GM19193 (cell line): Measurements from ENCODE around the gene HDGFL3.

Experiments used
- POLR2A ChIP-seq: IDR thresholded peaks from 4 replicates; pipeline ENCODE4 v1.6.1; 2011; ENCODE audit not compliant: insufficient read depth, insufficient read length; ENCODE audit errors: extremely low read depth

The HDGFL3 gene

DNA sequence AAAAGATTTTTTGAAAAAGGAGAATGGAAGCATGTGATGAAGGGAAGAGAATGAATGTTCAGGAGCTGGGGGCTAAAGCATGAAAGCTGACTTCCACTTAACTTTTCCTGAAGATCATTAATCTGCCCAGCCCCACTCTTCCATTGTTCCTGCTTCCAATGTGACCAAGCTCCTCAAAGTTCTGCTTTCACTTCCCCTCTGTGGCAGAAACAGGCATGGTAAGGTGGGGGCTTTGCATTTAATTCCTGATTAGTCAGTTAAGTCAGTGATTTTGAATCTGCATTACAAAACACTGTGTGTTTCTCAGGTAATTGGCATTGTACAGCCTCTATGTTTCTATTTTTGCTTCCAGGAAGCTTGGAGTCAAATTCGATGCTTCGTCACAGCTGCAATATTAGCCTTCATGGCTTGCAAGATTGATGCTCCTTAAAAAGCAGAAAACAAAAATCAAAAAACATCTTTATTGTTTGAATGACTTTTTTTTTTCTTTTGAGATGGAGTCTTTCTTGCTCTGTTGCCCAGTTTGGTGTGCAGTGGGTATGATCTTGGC lies 107.5 kb downstream of the HDGFL3 start:
- no peak for TF ChIP-seq POLR2A

GRCh38 chr15:83099290-83099689 lies 108.3 kb downstream of the HDGFL3 start:
- TF ChIP-seq POLR2A = no peak

DNA sequence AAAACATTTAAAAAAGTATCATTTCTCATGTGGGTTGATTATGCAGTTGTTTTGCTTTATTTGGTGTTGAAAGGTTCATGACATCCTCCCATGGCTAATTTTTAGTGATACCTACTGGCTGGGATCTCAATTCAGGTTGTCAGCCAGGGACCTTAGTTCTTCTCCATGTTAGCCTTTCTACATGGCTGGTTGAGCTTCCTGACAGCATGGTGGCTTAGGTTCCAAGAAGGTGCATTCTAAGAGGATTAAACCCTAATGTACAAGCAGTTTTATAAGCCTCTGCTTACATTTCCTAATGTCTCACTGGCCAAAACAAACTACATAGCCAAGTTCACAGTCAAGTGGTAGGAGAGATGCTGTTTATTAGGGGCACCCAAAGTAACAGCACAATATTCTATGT lies 109.5 kb downstream of the HDGFL3 start:
- TF ChIP-seq POLR2A = no peak

GRCh38 chr15:83094583-83094982 lies 113.0 kb downstream of the HDGFL3 start:
- no peak for TF ChIP-seq POLR2A

- TF ChIP-seq POLR2A = no peak
Observed at GRCh38 chr15:83092309-83092976, 115.2 kb downstream of the HDGFL3 start.

GRCh38 chr15:83090465-83090864 lies 117.2 kb downstream of the HDGFL3 start:
- no peak for TF ChIP-seq POLR2A

DNA sequence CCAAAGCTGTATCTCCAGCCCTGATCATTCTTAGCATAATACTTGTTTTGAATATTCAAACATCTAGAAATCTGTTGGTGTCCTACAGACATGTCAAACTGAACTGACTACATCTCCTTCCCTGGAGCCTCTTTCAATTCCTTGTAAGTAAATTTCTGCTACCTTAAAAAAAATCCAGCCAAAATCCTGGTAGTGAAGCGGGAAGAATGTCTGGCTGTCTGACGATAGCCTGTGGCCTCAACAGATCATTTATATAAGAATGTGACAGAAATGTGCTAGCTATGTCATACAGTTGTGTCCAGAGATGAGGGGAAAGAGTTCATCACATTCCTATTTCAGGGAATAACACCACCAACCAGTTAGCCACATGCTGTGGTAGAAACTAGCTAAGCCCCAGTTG lies 118.7 kb downstream of the HDGFL3 start:
- TF ChIP-seq POLR2A = no peak

GRCh38 chr15:83087576-83087975 lies 120.0 kb downstream of the HDGFL3 start:
- TF ChIP-seq POLR2A = no peak

DNA sequence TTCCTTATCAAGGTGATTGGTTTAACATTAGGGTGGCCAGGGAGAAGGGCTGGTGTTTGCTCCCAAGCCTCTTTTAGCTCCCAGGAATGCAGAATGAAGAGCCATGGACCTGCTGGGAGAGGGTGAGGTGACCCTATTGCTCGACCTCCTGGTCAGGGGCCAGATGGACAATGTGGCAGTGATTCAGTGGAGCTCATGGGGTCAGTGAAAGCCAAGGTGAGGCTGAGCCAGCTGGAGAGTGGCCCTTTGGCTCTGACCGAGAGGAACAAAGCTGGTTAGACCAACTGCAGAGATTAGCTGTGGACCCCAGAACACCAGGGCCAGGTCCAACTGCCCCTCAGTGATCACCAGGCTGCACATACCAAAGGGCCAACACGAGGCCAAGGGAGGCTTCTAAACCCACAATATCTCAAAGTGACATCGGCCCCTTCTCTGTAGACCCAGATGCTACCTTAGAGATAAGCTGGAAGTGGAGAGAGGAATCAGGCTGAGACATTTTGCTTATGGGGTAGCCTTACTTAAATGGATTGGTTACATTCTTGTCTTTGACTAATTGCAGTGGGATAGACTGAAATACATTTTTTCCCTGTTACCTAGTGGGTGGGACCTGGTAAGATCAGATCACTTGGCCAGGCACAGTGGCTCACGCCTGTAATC lies 124.8 kb downstream of the HDGFL3 start:
- TF ChIP-seq POLR2A = no peak

DNA sequence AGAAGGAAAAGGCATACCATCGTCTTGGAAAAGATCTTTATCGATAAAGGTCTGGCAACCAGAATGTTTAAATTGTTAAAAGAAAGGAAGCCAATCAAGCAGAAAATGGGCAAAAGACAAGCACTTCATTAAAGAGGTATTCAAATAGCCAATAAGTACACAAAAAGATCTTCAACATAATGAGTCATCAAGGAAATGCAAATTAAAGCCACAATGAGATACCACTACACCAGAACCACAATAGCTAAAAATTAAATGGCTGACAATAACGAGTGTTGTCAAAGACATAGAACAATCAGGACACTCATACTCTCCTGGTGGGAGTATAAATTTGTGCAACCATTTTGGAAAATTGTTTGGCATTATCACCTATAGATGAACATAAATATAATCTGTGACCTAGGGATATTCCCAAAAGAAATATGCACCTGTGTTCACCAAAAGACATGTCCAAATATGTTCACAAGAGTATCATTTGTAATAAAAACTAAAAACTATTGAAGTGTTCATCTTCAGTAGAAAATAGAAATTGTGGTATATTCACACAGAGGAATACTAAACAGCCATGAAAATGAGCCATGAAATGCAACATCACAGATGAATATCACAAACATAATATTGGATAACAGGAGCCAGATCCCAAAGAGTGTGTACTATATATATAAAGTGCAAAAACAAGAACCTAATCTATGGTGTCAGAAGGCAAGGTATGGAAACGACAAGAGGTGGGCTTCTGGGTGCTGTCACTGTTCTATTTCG lies 126.2 kb downstream of the HDGFL3 start:
- TF ChIP-seq POLR2A = no peak

DNA sequence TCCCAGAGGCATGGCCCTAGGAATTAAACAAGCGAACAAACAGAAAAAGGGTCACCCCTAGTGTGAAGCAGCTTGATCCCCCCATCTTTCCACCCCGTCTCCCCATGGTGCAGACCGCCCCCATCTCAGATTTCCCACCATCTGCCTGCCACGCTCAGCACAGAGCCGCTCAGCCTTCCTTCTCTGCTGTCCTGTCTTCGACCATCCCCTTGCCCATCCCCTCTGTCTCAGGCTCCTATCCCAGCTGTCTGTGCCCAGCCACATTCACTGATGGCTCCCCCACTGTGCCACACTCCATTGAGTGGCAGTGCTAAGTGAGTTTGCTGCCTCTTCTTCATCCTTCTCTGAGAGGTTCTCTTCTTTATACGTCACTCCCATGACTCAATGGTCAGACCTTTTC lies 128.9 kb downstream of the HDGFL3 start:
- no peak for TF ChIP-seq POLR2A
